GM23338 (cell line): ENCODE data around the gene RAB11FIP2. TPM values are rescaled to one million over a fixed set of nuclear protein-coding genes. Genes with fewer than 3 reads are reported as not detected.

Experiments used
- ATAC-seq: fragments of 200-7000 bp; cut with Tn5 transposase; 3 replicates; pipeline ENCODE4 v1.9.1; 2020
- DNase-seq: peaks from one replicate; pipeline ENCODE4 v3.0.0-alpha.2; 2015; ENCODE audit warnings: low spot score
- H2AFZ ChIP-seq: fragments of 200-600 bp; sonication (generic); 2 replicates; pipeline ENCODE4 v1.8.0; 2016; ENCODE audit warnings: antibody characterized with exemption, mild to moderate bottlenecking, moderate library complexity
- H3F3A ChIP-seq: fragments of 200-600 bp; sonication (generic); replicated peaks from 2 replicates; pipeline ENCODE4 v1.8.0; 2017; ENCODE audit warnings: antibody characterized with exemption, mixed run types, low read depth
- H3K27ac ChIP-seq: fragments of 200-600 bp; sonication (generic); 2 replicates; pipeline ENCODE4 v1.6.1; 2016; ENCODE audit warnings: low read depth
- H3K27me3 ChIP-seq: fragments of 200-600 bp; sonication (generic); 2 replicates; pipeline ENCODE4 v1.8.0; 2016; ENCODE audit warnings: mild to moderate bottlenecking, mixed run types, moderate library complexity; ENCODE audit not compliant: insufficient read depth
- H3K36me3 ChIP-seq: fragments of 200-600 bp; sonication (generic); 2 replicates; pipeline ENCODE4 v1.8.0; 2016; ENCODE audit warnings: mild to moderate bottlenecking; ENCODE audit not compliant: insufficient read depth
- H3K4me1 ChIP-seq: fragments of 200-600 bp; sonication (generic); 2 replicates; pipeline ENCODE4 v1.8.0; 2016; ENCODE audit warnings: mild to moderate bottlenecking, moderate library complexity; ENCODE audit not compliant: insufficient read depth
- H3K4me2 ChIP-seq: fragments of 200-600 bp; sonication (generic); 2 replicates; pipeline ENCODE4 v1.7.1; 2017; ENCODE audit warnings: mixed run types
- H3K4me3 ChIP-seq: fragments of 200-600 bp; sonication (generic); 2 replicates; pipeline ENCODE4 v1.6.1; 2016; ENCODE audit warnings: mixed run types
- H3K79me2 ChIP-seq: fragments of 200-600 bp; sonication (generic); replicated peaks from 2 replicates; pipeline ENCODE4 v1.8.0; 2017; ENCODE audit warnings: mild to moderate bottlenecking; ENCODE audit not compliant: insufficient read depth
- H3K9me2 ChIP-seq: fragments of 200-600 bp; sonication (generic); 2 replicates; pipeline ENCODE4 v1.8.0; 2017; ENCODE audit not compliant: insufficient read depth
- H4K20me1 ChIP-seq: fragments of 200-600 bp; sonication (generic); replicated peaks from 2 replicates; pipeline ENCODE4 v1.8.0; 2017; ENCODE audit warnings: mild to moderate bottlenecking; ENCODE audit not compliant: insufficient read depth
- H3K27ac Mint-ChIP-seq: 2 replicates; pipeline ENCODE4 v1.8.0; 2020; ENCODE audit warnings: inconsistent platforms, mild to moderate bottlenecking, moderate library complexity, mixed read lengths
- H3K27me3 Mint-ChIP-seq: 3 replicates; pipeline ENCODE4 v1.8.0; 2022; ENCODE audit warnings: low read depth, mild to moderate bottlenecking, moderate library complexity, mixed read lengths, inconsistent platforms; ENCODE audit not compliant: insufficient read depth, poor library complexity
- H3K36me3 Mint-ChIP-seq: 3 replicates; pipeline ENCODE4 v1.8.0; 2021; ENCODE audit warnings: low read depth, mild to moderate bottlenecking, inconsistent platforms, moderate library complexity, mixed read lengths
- H3K4me1 Mint-ChIP-seq: 3 replicates; pipeline ENCODE4 v1.8.0; 2020; ENCODE audit warnings: mild to moderate bottlenecking, inconsistent platforms, mixed read lengths
- H3K4me3 Mint-ChIP-seq: 3 replicates; pipeline ENCODE4 v1.8.0; 2021; ENCODE audit warnings: moderate library complexity, mild to moderate bottlenecking, inconsistent platforms, mixed read lengths
- H3K9me3 Mint-ChIP-seq: 3 replicates; pipeline ENCODE4 v1.8.0; 2020; ENCODE audit warnings: moderate library complexity, mild to moderate bottlenecking, inconsistent platforms, mixed read lengths
- CREB1 ChIP-seq: fragments of 250-450 bp; sonication (Bioruptor Pico); IDR thresholded peaks from 2 replicates; pipeline ENCODE4 v1.5.0; 2020; ENCODE audit warnings: low read depth, mild to moderate bottlenecking, moderate library complexity
- CTCF ChIP-seq, 2 experiments: fragments of 200-600 bp in 1 of 2; sonication (generic) in 1 of 2; conservative IDR thresholded peaks; 2 replicates each; pipeline versions ENCODE4 v1.5.1 to v1.6.1; 2016 to 2017; ENCODE audit warnings: antibody characterized with exemption in 2 of 2, low read depth in 2 of 2, mild to moderate bottlenecking in 2 of 2, moderate library complexity in 1 of 2
- NANOG ChIP-seq: IDR thresholded peaks from 2 replicates; pipeline ENCODE4 v1.6.1; 2016; ENCODE audit warnings: antibody characterized with exemption, borderline replicate concordance
- POLR2AphosphoS5 ChIP-seq: IDR thresholded peaks from 2 replicates; pipeline ENCODE4 v1.6.1; 2016; ENCODE audit warnings: antibody characterized with exemption, low read depth
- REST ChIP-seq: IDR thresholded peaks from one replicate; pipeline ENCODE4 v1.6.1; 2018; ENCODE audit warnings: antibody characterized with exemption; ENCODE audit not compliant: unreplicated experiment
- STAT1 ChIP-seq: IDR thresholded peaks from one replicate; pipeline ENCODE4 v1.6.1; 2016; ENCODE audit warnings: antibody characterized with exemption; ENCODE audit not compliant: unreplicated experiment
- ZNF114 ChIP-seq: fragments of 250-450 bp; sonication (Bioruptor Pico); IDR thresholded peaks from 2 replicates; pipeline ENCODE4 v1.5.0; 2020; ENCODE audit warnings: mild to moderate bottlenecking, moderate library complexity
- ZNF462 ChIP-seq: fragments of 250-450 bp; sonication (Bioruptor Pico); IDR thresholded peaks from 2 replicates; pipeline ENCODE4 v1.5.0; 2020; ENCODE audit warnings: mild to moderate bottlenecking, moderate library complexity
- polyA plus RNA-seq: library from polyadenylated mRNA; unstranded; fragments of >200 nt; fragmentation: Nextera tagmentation; extraction: Ambion mirVana; gene quantifications from 2 replicates; pipeline ENCODE4 v1.2.1, GENCODE V29; 2016
- total RNA-seq: library from RNA; depleted of rRNA; stranded (reverse); fragments of >200 nt; shearing (Covaris generic); gene quantifications from 2 replicates; pipeline ENCODE4 v1.2.3, GENCODE V29; 2014

RAB11FIP2 gene
- total and polyA plus RNA-seq, 2 experiments from 2014 or later: 16.1 to 17.6 TPM

- no peaks in the 10 kb centered on the region for H3K36me3 Mint-ChIP-seq
- TF ChIP-seq ZNF114 (CRISPR knock-in tag) (no peak), POLR2AphosphoS5 (no peak), ZNF462 (CRISPR knock-in tag) (no peak), STAT1 (no peak), REST (no peak), NANOG (no peak), CREB1 (CRISPR knock-in tag) (no peak), CTCF (conservative IDR thresholded peaks at IDR 0.05; ENCODE audit: low read depth in 2 of 2) (no peak)
- H3K27me3 Mint-ChIP-seq: peaks cover 6% of the 10 kb centered on the region
- Histone ChIP-seq H4K20me1 (no peaks in the 10 kb centered on the region), H3K79me2 (no peaks in the 10 kb centered on the region), H3K27ac (no peak overlapping the region), H3F3A (no peaks in the 10 kb centered on the region), H3K4me2 (no peak overlapping the region), H3K4me3 (no peak overlapping the region), H3K36me3 (no peaks in the 10 kb centered on the region), H3K4me1 (peaks cover 4% of the 10 kb centered on the region; the same call in 1 of the 2 replicates), H2AFZ (no peak overlapping the region), H3K27me3 (no peaks in the 10 kb centered on the region), H3K9me2 (no peaks in the 10 kb centered on the region; the same call in none of the 2 replicates)
- H3K4me1 Mint-ChIP-seq: peaks cover 4% of the 10 kb centered on the region
- H3K27ac Mint-ChIP-seq: no peak overlapping the region
- no peaks in the 10 kb centered on the region for H3K9me3 Mint-ChIP-seq
- no peak overlapping the region for H3K4me3 Mint-ChIP-seq
- ATAC-seq: no peak
- no peak for DNase-seq
Observed at GRCh38 chr10:117980216-117980615, 66.5 kb downstream of the RAB11FIP2 start.
